HL-60 (cell line): Measurements from ENCODE around the gene SAA2.
"Not testable (repeated sequence)": the region's sequence is repeated elsewhere in the genome, so short reads cannot be mapped to it uniquely, and the experiment has no call there.

ENCODE experiments used
- DNase-seq, 2 experiments: peaks; one replicate each; pipeline ENCODE4 v3.0.0-alpha.2; 2010 to 2020; ENCODE audit warnings: low read depth in 1 of 2, low spot score in 1 of 2
- H3K27ac ChIP-seq: fragments of 250-450 bp; sonication (Bioruptor Pico); replicated peaks from 2 replicates; pipeline ENCODE4 v1.5.1; 2020; ENCODE audit warnings: mild to moderate bottlenecking, moderate library complexity
- H3K27me3 ChIP-seq: fragments of 250-450 bp; sonication (Bioruptor Pico); 2 replicates; pipeline ENCODE4 v1.5.1; 2021; ENCODE audit warnings: mild to moderate bottlenecking, moderate library complexity; ENCODE audit not compliant: insufficient read depth, poor library complexity, severe bottlenecking
- H3K4me3 ChIP-seq: replicated peaks from 2 replicates; pipeline ENCODE4 v1.5.1; 2011; ENCODE audit warnings: mild to moderate bottlenecking, control low read depth, low read length; ENCODE audit not compliant: insufficient read depth
- CTCF ChIP-seq: IDR thresholded peaks from one replicate; pipeline ENCODE4 v1.5.1; 2011; ENCODE audit warnings: low read length, control low read depth, inconsistent platforms; ENCODE audit not compliant: insufficient read depth
- GABPA ChIP-seq: IDR thresholded peaks from 2 replicates; pipeline ENCODE4 v1.6.1; 2012; ENCODE audit warnings: low read depth
- POLR2AphosphoS5 ChIP-seq: IDR thresholded peaks from 2 replicates; pipeline ENCODE4 v1.6.1; 2012; ENCODE audit warnings: low read depth
- SPI1 ChIP-seq: IDR thresholded peaks from 2 replicates; pipeline ENCODE4 v1.6.1; 2012; ENCODE audit warnings: low read depth, mild to moderate bottlenecking, borderline replicate concordance
- TF ChIP-seq, protein P1 (sequence below): IDR thresholded peaks from 2 replicates; pipeline ENCODE4 v1.6.1; 2012; ENCODE audit warnings: low read depth; ENCODE audit not compliant: insufficient replicate concordance

The SAA2 gene

GRCh38 chr11:18253233-18253632 is 4.8 kb upstream of the SAA2 start:
- no peak overlapping the region for H3K27ac ChIP-seq
- no peak for TF ChIP-seq SPI1
- TF ChIP-seq POLR2AphosphoS5 = no peak
- TF ChIP-seq, protein P1, sequence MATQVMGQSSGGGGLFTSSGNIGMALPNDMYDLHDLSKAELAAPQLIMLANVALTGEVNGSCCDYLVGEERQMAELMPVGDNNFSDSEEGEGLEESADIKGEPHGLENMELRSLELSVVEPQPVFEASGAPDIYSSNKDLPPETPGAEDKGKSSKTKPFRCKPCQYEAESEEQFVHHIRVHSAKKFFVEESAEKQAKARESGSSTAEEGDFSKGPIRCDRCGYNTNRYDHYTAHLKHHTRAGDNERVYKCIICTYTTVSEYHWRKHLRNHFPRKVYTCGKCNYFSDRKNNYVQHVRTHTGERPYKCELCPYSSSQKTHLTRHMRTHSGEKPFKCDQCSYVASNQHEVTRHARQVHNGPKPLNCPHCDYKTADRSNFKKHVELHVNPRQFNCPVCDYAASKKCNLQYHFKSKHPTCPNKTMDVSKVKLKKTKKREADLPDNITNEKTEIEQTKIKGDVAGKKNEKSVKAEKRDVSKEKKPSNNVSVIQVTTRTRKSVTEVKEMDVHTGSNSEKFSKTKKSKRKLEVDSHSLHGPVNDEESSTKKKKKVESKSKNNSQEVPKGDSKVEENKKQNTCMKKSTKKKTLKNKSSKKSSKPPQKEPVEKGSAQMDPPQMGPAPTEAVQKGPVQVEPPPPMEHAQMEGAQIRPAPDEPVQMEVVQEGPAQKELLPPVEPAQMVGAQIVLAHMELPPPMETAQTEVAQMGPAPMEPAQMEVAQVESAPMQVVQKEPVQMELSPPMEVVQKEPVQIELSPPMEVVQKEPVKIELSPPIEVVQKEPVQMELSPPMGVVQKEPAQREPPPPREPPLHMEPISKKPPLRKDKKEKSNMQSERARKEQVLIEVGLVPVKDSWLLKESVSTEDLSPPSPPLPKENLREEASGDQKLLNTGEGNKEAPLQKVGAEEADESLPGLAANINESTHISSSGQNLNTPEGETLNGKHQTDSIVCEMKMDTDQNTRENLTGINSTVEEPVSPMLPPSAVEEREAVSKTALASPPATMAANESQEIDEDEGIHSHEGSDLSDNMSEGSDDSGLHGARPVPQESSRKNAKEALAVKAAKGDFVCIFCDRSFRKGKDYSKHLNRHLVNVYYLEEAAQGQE = no peak
- TF ChIP-seq CTCF = no peak
- no peak for TF ChIP-seq GABPA
- no peak overlapping the region for H3K4me3 ChIP-seq
- no peaks in the 10 kb centered on the region for H3K27me3 ChIP-seq
- no peak for DNase-seq

- DNase-seq, H3K27me3 ChIP-seq, H3K27ac ChIP-seq, H3K4me3 ChIP-seq: not testable (repeated sequence)
Observed at GRCh38 chr11:18247191-18247581, 1.3 kb downstream of the SAA2 start.

DNA sequence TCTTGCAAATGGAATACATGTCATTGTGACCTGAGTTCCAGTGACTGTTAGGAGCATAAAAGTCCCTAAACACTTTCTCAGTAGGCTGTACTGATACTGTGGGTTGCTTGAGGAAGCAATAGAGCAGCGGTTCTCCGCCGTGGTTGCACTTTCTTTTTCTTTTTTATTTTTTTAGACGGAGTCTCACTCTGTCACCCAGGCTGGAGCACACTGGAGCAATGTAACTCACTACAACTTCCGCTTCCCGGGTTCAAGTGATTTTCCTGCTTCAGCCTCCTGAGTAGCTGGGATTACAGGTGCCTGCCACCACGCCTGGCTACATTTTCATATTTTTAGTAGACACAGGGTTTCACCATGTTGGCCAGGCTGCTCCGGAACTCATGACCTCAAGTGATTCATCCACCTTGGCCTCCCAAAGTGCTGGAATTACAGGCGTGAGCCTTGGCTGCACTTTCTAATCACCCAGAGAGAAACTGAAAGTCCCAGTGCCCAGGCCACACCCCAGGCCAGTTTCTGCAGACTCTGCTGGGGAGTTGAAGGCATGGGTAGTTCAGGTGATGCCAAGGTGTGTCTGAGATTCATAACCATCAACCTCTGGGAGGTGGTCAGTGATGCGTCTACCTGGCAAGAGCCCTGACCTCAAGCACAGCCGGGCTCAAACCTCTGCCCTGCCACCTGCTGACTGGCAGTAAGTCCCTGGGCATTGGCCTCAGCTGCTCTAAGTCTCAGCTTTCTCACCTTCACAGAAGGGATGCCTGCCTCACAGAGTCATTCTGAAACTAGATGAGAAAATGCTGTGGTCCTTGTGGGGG is 1.9 kb downstream of the SAA2 start:
- not testable (repeated sequence) for DNase-seq, H3K27me3 ChIP-seq, H3K4me3 ChIP-seq, H3K27ac ChIP-seq

GRCh38 chr11:18245396-18245795 is 3.1 kb downstream of the SAA2 start:
- TF ChIP-seq GABPA (no peak), CTCF (no peak), SPI1 (no peak), POLR2AphosphoS5 (no peak)
- TF ChIP-seq, protein P1 = no peak
- no peak overlapping the region for H3K27ac ChIP-seq
- H3K4me3 ChIP-seq = no peak overlapping the region
- DNase-seq = no peak
- no peaks in the 10 kb centered on the region for H3K27me3 ChIP-seq

GRCh38 chr11:18243783-18244362 is 4.6 kb downstream of the SAA2 start:
- Histone ChIP-seq H3K27me3 (no peaks in the 10 kb centered on the region), H3K4me3 (no peak overlapping the region), H3K27ac (no peak overlapping the region)
- DNase-seq = peak; percentile 63 to 77
- no peak; the same call in 1 of the 2 replicates for TF ChIP-seq SPI1
- TF ChIP-seq GABPA = no peak
- TF ChIP-seq, protein P1 = no peak
- no peak for TF ChIP-seq POLR2AphosphoS5
- peak; percentile 91 for TF ChIP-seq CTCF
